HCT116 (cell line): ENCODE results near the gene MGA.

Experiments
- CEBPB ChIP-seq: IDR thresholded peaks from 2 replicates; pipeline ENCODE4 v1.6.1; 2012; ENCODE audit warnings: low read depth
- EZH2 ChIP-seq: fragments of 200-600 bp; sonication (generic); IDR thresholded peaks from 2 replicates; pipeline ENCODE4 v1.6.1; 2017; ENCODE audit warnings: antibody characterized with exemption, mixed run types
- EZH2phosphoT487 ChIP-seq: fragments of 200-600 bp; IDR thresholded peaks from 2 replicates; pipeline ENCODE4 v1.6.1; 2018; ENCODE audit warnings: antibody characterized with exemption, borderline replicate concordance
- JUND ChIP-seq: IDR thresholded peaks from 2 replicates; pipeline ENCODE4 v1.6.1; 2012
- POLR2A ChIP-seq: IDR thresholded peaks from 2 replicates; pipeline ENCODE4 v1.7.0; 2011; ENCODE audit warnings: borderline replicate concordance; ENCODE audit not compliant: insufficient read depth, insufficient read length; ENCODE audit errors: extremely low read depth
- SP1 ChIP-seq: IDR thresholded peaks from 2 replicates; pipeline ENCODE4 v1.6.1; 2012; ENCODE audit warnings: low read depth
- SRF ChIP-seq: IDR thresholded peaks from 2 replicates; pipeline ENCODE4 v1.6.1; 2012; ENCODE audit warnings: low read depth
- TCF7L2 ChIP-seq: IDR thresholded peaks from 2 replicates; pipeline ENCODE4 v1.7.0; 2011; ENCODE audit warnings: borderline replicate concordance, inconsistent platforms; ENCODE audit not compliant: insufficient read depth, insufficient read length; ENCODE audit errors: extremely low read depth
- ZFX ChIP-seq: fragments of 450-650 bp; IDR thresholded peaks from 2 replicates; pipeline ENCODE4 v1.6.1; 2017
- ZNF274 ChIP-seq: fragments of 200-500 bp; sonication (Bioruptor generic); IDR thresholded peaks from 2 replicates; pipeline ENCODE4 v1.6.1; 2014; ENCODE audit warnings: mild to moderate bottlenecking, low read depth, low read length, inconsistent platforms
- TF ChIP-seq, protein P1 (sequence below), 3 experiments: fragments of 200-600 bp in 1 of 3; sonication (generic) in 1 of 3; IDR thresholded peaks in 2 of 3; conservative IDR thresholded peaks in 1 of 3; 2 replicates each; pipeline ENCODE4 v1.5.1; 2012 to 2017; ENCODE audit warnings: low read depth in 2 of 3, low read length in 2 of 3, antibody characterized with exemption in 1 of 3, borderline replicate concordance in 1 of 3, control low read depth in 1 of 3, mild to moderate bottlenecking in 1 of 3, mixed read lengths in 1 of 3, mixed run types in 1 of 3, moderate library complexity in 1 of 3; ENCODE audit not compliant: insufficient read depth in 1 of 3
- TF ChIP-seq, protein P2 (sequence below): IDR thresholded peaks from 2 replicates; pipeline ENCODE4 v1.6.1; 2012; ENCODE audit warnings: low read depth
- TF ChIP-seq, protein P3 (sequence below): IDR thresholded peaks from 2 replicates; pipeline ENCODE4 v1.6.1; 2011; ENCODE audit warnings: mild to moderate bottlenecking, low read length, moderate library complexity; ENCODE audit not compliant: insufficient replicate concordance; ENCODE audit errors: extremely low read depth
- TF ChIP-seq, protein P4 (sequence below): IDR thresholded peaks from 2 replicates; pipeline ENCODE4 v1.6.1; 2012

DNA sequence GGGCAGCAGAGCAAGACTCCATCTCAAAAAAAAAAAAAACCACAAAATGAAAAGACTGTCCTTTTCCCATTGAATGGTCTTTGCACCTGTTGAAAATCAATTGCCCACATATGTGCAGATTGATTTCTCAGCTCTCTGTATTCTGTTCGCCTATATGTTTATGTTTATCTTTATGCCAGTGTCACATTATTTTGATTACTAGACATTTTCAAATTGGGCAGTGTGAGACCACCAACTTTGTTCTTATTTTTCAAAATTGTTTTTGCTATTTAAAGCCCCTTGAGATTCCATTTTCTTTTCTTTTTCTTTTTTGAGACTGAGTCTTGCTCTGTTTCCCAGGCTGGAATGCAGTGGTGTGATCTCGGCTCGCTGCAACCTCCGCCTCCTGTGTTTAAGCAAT, 18.5 kb downstream of the MGA start:
- TF ChIP-seq, protein P1, sequence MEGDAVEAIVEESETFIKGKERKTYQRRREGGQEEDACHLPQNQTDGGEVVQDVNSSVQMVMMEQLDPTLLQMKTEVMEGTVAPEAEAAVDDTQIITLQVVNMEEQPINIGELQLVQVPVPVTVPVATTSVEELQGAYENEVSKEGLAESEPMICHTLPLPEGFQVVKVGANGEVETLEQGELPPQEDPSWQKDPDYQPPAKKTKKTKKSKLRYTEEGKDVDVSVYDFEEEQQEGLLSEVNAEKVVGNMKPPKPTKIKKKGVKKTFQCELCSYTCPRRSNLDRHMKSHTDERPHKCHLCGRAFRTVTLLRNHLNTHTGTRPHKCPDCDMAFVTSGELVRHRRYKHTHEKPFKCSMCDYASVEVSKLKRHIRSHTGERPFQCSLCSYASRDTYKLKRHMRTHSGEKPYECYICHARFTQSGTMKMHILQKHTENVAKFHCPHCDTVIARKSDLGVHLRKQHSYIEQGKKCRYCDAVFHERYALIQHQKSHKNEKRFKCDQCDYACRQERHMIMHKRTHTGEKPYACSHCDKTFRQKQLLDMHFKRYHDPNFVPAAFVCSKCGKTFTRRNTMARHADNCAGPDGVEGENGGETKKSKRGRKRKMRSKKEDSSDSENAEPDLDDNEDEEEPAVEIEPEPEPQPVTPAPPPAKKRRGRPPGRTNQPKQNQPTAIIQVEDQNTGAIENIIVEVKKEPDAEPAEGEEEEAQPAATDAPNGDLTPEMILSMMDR (IDR thresholded peaks at IDR 0.05 in 2 of 3, conservative IDR thresholded peaks at IDR 0.05 in 1 of 3; ENCODE audit: borderline replicate concordance in 1 of 3, insufficient read depth in 1 of 3, low read depth in 2 of 3, low read length in 2 of 3), result no peak
- TF ChIP-seq EZH2phosphoT487 (no peak), POLR2A (no peak), EZH2 (no peak), TCF7L2 (no peak), SP1 (no peak), ZFX (no peak), CEBPB (no peak), ZNF274 (no peak), SRF (no peak), JUND (no peak)
- TF ChIP-seq, protein P2, sequence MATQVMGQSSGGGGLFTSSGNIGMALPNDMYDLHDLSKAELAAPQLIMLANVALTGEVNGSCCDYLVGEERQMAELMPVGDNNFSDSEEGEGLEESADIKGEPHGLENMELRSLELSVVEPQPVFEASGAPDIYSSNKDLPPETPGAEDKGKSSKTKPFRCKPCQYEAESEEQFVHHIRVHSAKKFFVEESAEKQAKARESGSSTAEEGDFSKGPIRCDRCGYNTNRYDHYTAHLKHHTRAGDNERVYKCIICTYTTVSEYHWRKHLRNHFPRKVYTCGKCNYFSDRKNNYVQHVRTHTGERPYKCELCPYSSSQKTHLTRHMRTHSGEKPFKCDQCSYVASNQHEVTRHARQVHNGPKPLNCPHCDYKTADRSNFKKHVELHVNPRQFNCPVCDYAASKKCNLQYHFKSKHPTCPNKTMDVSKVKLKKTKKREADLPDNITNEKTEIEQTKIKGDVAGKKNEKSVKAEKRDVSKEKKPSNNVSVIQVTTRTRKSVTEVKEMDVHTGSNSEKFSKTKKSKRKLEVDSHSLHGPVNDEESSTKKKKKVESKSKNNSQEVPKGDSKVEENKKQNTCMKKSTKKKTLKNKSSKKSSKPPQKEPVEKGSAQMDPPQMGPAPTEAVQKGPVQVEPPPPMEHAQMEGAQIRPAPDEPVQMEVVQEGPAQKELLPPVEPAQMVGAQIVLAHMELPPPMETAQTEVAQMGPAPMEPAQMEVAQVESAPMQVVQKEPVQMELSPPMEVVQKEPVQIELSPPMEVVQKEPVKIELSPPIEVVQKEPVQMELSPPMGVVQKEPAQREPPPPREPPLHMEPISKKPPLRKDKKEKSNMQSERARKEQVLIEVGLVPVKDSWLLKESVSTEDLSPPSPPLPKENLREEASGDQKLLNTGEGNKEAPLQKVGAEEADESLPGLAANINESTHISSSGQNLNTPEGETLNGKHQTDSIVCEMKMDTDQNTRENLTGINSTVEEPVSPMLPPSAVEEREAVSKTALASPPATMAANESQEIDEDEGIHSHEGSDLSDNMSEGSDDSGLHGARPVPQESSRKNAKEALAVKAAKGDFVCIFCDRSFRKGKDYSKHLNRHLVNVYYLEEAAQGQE, result no peak
- TF ChIP-seq, protein P3, sequence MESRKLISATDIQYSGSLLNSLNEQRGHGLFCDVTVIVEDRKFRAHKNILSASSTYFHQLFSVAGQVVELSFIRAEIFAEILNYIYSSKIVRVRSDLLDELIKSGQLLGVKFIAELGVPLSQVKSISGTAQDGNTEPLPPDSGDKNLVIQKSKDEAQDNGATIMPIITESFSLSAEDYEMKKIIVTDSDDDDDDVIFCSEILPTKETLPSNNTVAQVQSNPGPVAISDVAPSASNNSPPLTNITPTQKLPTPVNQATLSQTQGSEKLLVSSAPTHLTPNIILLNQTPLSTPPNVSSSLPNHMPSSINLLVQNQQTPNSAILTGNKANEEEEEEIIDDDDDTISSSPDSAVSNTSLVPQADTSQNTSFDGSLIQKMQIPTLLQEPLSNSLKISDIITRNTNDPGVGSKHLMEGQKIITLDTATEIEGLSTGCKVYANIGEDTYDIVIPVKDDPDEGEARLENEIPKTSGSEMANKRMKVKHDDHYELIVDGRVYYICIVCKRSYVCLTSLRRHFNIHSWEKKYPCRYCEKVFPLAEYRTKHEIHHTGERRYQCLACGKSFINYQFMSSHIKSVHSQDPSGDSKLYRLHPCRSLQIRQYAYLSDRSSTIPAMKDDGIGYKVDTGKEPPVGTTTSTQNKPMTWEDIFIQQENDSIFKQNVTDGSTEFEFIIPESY, result no peak
- TF ChIP-seq, protein P4, sequence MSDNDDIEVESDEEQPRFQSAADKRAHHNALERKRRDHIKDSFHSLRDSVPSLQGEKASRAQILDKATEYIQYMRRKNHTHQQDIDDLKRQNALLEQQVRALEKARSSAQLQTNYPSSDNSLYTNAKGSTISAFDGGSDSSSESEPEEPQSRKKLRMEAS, result no peak
